GM18505 (cell line): ENCODE results near the gene HOXA4.

Source experiments
- ATAC-seq: cut with Tn5 transposase; IDR thresholded peaks from one replicate; pipeline ENCODE4 v1.9.1; 2021; ENCODE audit not compliant: unreplicated experiment
- POLR2A ChIP-seq: IDR thresholded peaks from 4 replicates; pipeline ENCODE4 v1.6.1; 2011; ENCODE audit warnings: borderline replicate concordance; ENCODE audit not compliant: insufficient read depth, insufficient read length; ENCODE audit errors: extremely low read depth

HOXA4 gene

GRCh38 chr7:27132978-27133377 is 2.4 kb upstream of the HOXA4 start:
- ATAC-seq: no peak
- TF ChIP-seq POLR2A: no peak

- no peak for TF ChIP-seq POLR2A
- no peak for ATAC-seq
Measured at GRCh38 chr7:27132214-27132613, 1.7 kb upstream of the HOXA4 start.

- TF ChIP-seq POLR2A: no peak
- no peak for ATAC-seq
Measured at GRCh38 chr7:27131390-27131819, 848 bp upstream of the HOXA4 start.

- TF ChIP-seq POLR2A: no peak
- no peak for ATAC-seq
Measured at GRCh38 chr7:27129729-27130539, 623 bp downstream of the HOXA4 start.

DNA sequence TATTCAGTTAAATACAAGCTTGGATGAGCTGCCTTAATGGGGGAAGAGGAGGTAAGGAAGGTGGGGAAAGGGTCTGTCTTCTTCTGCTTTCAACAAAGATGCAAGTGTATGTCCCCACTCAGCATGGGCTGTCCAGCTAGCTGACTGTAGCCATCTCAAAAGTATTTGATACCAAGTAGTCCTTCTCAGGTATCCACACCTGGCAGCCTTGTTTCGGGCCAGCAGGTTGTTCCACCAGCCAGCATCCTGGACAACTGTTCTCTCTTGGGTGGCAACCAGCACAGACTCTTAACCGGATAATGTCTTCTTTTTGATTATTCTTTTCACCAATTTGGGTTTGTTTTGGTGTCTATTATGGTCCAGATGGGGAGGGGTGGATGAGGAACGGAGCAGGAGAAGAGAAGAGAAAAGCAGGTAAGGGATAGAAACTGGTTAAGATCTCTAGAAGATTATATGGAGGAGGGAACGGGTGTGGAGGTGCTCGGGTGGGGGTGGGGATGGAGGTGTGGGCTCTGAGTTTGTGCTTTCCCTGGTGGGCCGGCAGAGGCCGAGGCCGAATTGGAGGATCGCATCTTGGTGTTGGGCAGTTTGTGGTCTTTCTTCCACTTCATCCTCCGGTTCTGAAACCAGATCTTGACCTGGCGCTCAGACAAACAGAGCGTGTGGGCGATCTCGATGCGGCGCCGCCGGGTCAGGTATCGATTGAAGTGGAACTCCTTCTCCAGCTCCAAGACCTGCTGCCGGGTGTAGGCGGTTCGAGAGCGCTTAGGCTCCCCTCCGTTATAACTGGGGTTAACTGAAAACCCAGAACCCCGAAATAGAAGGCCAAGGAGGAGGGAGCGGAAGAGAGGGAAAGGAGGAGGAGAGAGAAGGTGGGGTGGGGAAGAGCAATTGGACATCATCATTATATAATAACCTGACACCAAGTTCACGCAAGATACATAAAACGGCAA is 1.5 kb downstream of the HOXA4 start:
- no peak for TF ChIP-seq POLR2A
- no peak for ATAC-seq

GRCh38 chr7:27128034-27128433 is 2.5 kb downstream of the HOXA4 start:
- no peak for TF ChIP-seq POLR2A
- ATAC-seq: no peak

DNA sequence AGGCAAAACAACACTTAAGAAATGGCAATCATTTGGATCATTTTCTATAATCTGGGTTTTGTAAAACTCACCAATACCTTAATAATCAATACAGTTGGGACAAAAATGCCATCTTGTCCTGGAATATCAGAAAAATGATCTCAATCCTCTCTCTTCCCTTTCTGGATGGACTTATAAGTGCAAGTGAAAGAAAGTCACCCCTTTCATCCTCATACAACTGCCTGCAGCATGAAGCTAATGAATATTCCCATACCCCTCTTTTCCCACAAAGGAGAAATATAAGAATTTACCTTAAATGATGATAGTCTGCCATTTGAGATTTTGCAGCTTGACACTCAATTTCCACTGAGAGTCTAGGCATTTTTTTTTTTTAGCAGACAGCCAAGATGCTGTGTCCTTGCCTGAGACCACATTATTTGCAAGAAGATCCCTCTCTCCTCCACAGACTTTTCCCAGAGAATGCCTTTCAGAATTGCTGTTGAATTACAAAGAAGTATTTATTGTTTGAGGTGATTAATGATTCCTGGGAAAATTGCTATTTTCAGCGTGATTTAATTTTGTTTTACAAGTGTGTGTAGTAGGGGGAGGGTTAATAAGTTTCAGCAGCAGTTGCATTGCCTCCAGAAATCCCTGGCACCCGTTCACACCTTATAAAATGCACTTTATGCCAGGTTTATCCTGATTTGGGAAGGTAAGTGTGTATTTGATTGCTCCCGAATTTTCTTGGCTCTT is 3.8 kb downstream of the HOXA4 start:
- ATAC-seq: no peak
- TF ChIP-seq POLR2A: no peak

DNA sequence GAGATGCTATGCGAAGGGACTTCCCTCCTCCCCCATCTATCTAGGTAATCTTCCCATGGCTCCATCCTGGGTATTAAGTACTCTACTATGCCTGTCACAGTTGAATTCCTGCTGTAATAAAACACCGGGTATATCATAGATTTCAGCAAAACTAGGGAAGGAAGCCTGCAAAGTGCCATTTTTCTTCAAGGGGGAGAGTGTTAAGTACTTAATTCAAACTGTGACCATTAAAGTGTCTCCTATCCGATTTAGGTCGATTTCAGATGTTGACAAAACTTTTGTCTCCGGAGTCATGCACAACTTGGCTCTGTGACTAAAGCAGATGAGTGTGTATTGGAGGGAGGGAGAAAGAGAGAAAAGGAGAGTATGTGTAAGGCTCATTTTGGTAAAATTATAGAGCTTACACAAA is 4.6 kb downstream of the HOXA4 start:
- ATAC-seq: no peak
- no peak for TF ChIP-seq POLR2A

- TF ChIP-seq POLR2A: no peak
Measured at GRCh38 chr7:27124902-27125689, 5.5 kb downstream of the HOXA4 start.

GRCh38 chr7:27124096-27124901 is 6.3 kb downstream of the HOXA4 start:
- no peak for TF ChIP-seq POLR2A
- ATAC-seq: no peak

More at GRCh38 chr7:27124902-27125689, 5.5 kb downstream of the HOXA4 start:
- ATAC-seq: no peak

GRCh38 chr7:27123477-27124053 is 7.0 kb downstream of the HOXA4 start:
- ATAC-seq: no peak
- TF ChIP-seq POLR2A: no peak
